ENCODE data around the gene GJC2. TPM values are rescaled to one million over a fixed set of nuclear protein-coding genes. Genes with fewer than 3 reads are reported as not detected.

The GJC2 gene
- total RNA-seq, 1 experiment from 2014 or later: 0.72 TPM

GRCh38 chr1:228158151-228159007, 8.6 kb downstream of the GJC2 start:
- DNase-seq (ENCODE audit: low spot score) (no peak), ATAC-seq (no peak)
- Mint-ChIP-seq H3K4me1 (peaks cover 5% of the 10 kb centered on the region; the same call in 1 of the 2 replicates), H3K36me3 (no peaks in the 10 kb centered on the region), H3K27ac (no peak overlapping the region), H3K27me3 (ENCODE audit: low read depth) (peaks cover 22% of the 10 kb centered on the region), H3K9me3 (no peaks in the 10 kb centered on the region), H3K4me3 (no peak overlapping the region)
- POLR2A ChIA-PET: interaction anchor here (0.5 to 0.6 kb wide), 2 partner anchors 43 to 1849 kb away, joined by 3 read pairs; no protein-coding TSS in a partner anchor
- CTCF ChIA-PET: interaction anchor here (1.5 kb wide), 1 partner anchor 28 kb away, joined by 6 read pairs; no protein-coding TSS in a partner anchor
- no peak for TF ChIP-seq AR (CRISPR knock-in tag; IDR thresholded peaks at IDR 0.05)
- no peak for TF ChIP-seq FOXP4 (CRISPR knock-in tag; IDR thresholded peaks at IDR 0.05)
- TF ChIP-seq ZSCAN18 (CRISPR knock-in tag; IDR thresholded peaks at IDR 0.05): no peak

- POLR2A ChIA-PET: interaction anchor here (0.6 kb wide), 1 partner anchor 42 kb away, joined by 3 read pairs; no protein-coding TSS in a partner anchor
- TF ChIP-seq ATF2 (CRISPR knock-in tag; IDR thresholded peaks at IDR 0.05; ENCODE audit: borderline replicate concordance, low read depth): no peak
- no peak for TF ChIP-seq OVOL2 (CRISPR knock-in tag; IDR thresholded peaks at IDR 0.05; ENCODE audit: borderline replicate concordance)
- no peak for TF ChIP-seq E2F1 (CRISPR knock-in tag; IDR thresholded peaks at IDR 0.05)
- TF ChIP-seq SMAD3 (CRISPR knock-in tag; IDR thresholded peaks at IDR 0.05; ENCODE audit: borderline replicate concordance): no peak
- TF ChIP-seq PREB (CRISPR knock-in tag; IDR thresholded peaks at IDR 0.05; ENCODE audit: borderline replicate concordance): no peak
- TF ChIP-seq SOX15 (CRISPR knock-in tag; IDR thresholded peaks at IDR 0.05): no peak
- no peak overlapping the region for H3K4me3 Mint-ChIP-seq
- peaks cover 22% of the 10 kb centered on the region for H3K27me3 Mint-ChIP-seq (ENCODE audit: low read depth)
- no peak overlapping the region for H3K27ac Mint-ChIP-seq
- no peaks in the 10 kb centered on the region for H3K36me3 Mint-ChIP-seq
- CTCF ChIA-PET: interaction anchor here (1.5 kb wide), 1 partner anchor 28 kb away, joined by 6 read pairs; no protein-coding TSS in a partner anchor
- H3K4me1 Mint-ChIP-seq: peaks cover 5% of the 10 kb centered on the region; the same call in 1 of the 2 replicates
- ATAC-seq: no peak
- no peaks in the 10 kb centered on the region for H3K9me3 Mint-ChIP-seq
- DNase-seq (ENCODE audit: low spot score): no peak
Measured at GRCh38 chr1:228159008-228159665, 9.4 kb downstream of the GJC2 start.
